ENCODE measurements around the gene KCTD10. TPM values are rescaled to one million over a fixed set of nuclear protein-coding genes. Genes with fewer than 3 reads are reported as not detected.

The KCTD10 gene
- polyA plus RNA-seq (2013, experiment 1 of 2): 53.1 TPM
- 49.7 TPM for polyA plus RNA-seq (2013, experiment 2 of 2)

- H2BK5ac ChIP-seq (ENCODE audit: low read length): peak within 1 kb of the TSS; percentile 90
- no peaks in the 10 kb centered on the region for H3K36me3 ChIP-seq (ENCODE audit: control insufficient read depth, insufficient read depth, low read length)
- peak; percentile 96 for DNase-seq
- H3K9ac ChIP-seq (ENCODE audit: low read length): peak within 1 kb of the TSS; percentile 76
- peak within 1 kb of the TSS; percentile 95 for H2BK120ac ChIP-seq (ENCODE audit: low read depth, low read length)
- peak within 1 kb of the TSS; percentile 97 for H3K4me2 ChIP-seq (ENCODE audit: low read length)
- H3K18ac ChIP-seq (ENCODE audit: low read length): peak within 1 kb of the TSS; percentile 95
- H3K27me3 ChIP-seq (ENCODE audit: insufficient read depth, low read length, poor library complexity): no peaks in the 10 kb centered on the region
- H2BK15ac ChIP-seq (replicated peaks; ENCODE audit: low read depth): no peak within 1 kb of the TSS
- H4K5ac ChIP-seq (ENCODE audit: low read length): no peak within 1 kb of the TSS
- no peak within 1 kb of the TSS for H3K23ac ChIP-seq (ENCODE audit: low read length)
- H3K4ac ChIP-seq (ENCODE audit: low read depth, low read length): peak within 1 kb of the TSS; percentile 77
- H3K27ac ChIP-seq (ENCODE audit: low read depth, low read length): peak within 1 kb of the TSS; percentile 83
- peak within 1 kb of the TSS; percentile 58 for H4K8ac ChIP-seq (ENCODE audit: low read depth, low read length)
- H2AK5ac ChIP-seq (ENCODE audit: low read length): peak within 1 kb of the TSS; percentile 80
- H3K4me1 ChIP-seq (ENCODE audit: control insufficient read depth, low read depth, low read length): peaks cover 6% of the 10 kb centered on the region
- H3K79me1 ChIP-seq (ENCODE audit: low read length): peaks cover 27% of the 10 kb centered on the region
- H3K4me3 ChIP-seq (ENCODE audit: low read length): peak within 1 kb of the TSS; percentile 88
- peaks cover 48% of the 10 kb centered on the region for H3K79me2 ChIP-seq (ENCODE audit: control insufficient read depth, insufficient read depth, low read length)
- no CpG with 5 or more reads among the region's 54 CpGs for WGBS (ENCODE audit: extremely low coverage, insufficient coverage, low lambda C conversion rate)
- H3K56ac ChIP-seq (ENCODE audit: low read length): peak within 1 kb of the TSS; percentile 98
Measured at GRCh38 chr12:109477185-109477962, at the start of gene KCTD10, which contains the start of gene UBE3B. TSS of gene KCTD10 (minus strand) at chr12:109477300. CDS start at chr12:109477262, 38 bp downstream. TSS of gene UBE3B (plus strand) at chr12:109477634. CDS start at chr12:109483552, 5,918 bp downstream.

GRCh38 chr12:109525279-109525585 is 48.1 kb upstream of the KCTD10 start:
- Histone ChIP-seq H2BK120ac (ENCODE audit: low read depth, low read length) (no peak overlapping the region), H3K4me2 (ENCODE audit: low read length) (no peak overlapping the region), H3K27me3 (ENCODE audit: insufficient read depth, low read length, poor library complexity) (no peaks in the 10 kb centered on the region), H4K8ac (ENCODE audit: low read depth, low read length) (no peak overlapping the region), H3K79me1 (ENCODE audit: low read length) (no peaks in the 10 kb centered on the region), H3K79me2 (ENCODE audit: control insufficient read depth, insufficient read depth, low read length) (no peaks in the 10 kb centered on the region), H3K9ac (ENCODE audit: low read length) (no peak overlapping the region), H3K18ac (ENCODE audit: low read length) (no peak overlapping the region), H2BK15ac (replicated peaks; ENCODE audit: low read depth) (no peak overlapping the region), H2BK5ac (ENCODE audit: low read length) (no peak overlapping the region), H3K27ac (ENCODE audit: low read depth, low read length) (no peak overlapping the region), H3K36me3 (ENCODE audit: control insufficient read depth, insufficient read depth, low read length) (peaks cover 2% of the 10 kb centered on the region), H4K5ac (ENCODE audit: low read length) (no peak overlapping the region), H3K4me1 (ENCODE audit: control insufficient read depth, low read depth, low read length) (peaks cover 4% of the 10 kb centered on the region), H3K4ac (ENCODE audit: low read depth, low read length) (no peak overlapping the region), H3K23ac (ENCODE audit: low read length) (no peak overlapping the region), H3K4me3 (ENCODE audit: low read length) (no peak overlapping the region), H3K56ac (ENCODE audit: low read length) (no peak overlapping the region), H2AK5ac (ENCODE audit: low read length) (no peak overlapping the region)
- DNase-seq: no peak
- no CpG with 5 or more reads among the region's 3 CpGs for WGBS (ENCODE audit: extremely low coverage, insufficient coverage, low lambda C conversion rate)

- Histone ChIP-seq H3K4ac (ENCODE audit: low read depth, low read length) (no peak overlapping the region), H4K5ac (ENCODE audit: low read length) (no peak overlapping the region), H4K8ac (ENCODE audit: low read depth, low read length) (no peak overlapping the region), H3K36me3 (ENCODE audit: control insufficient read depth, insufficient read depth, low read length) (peaks cover 2% of the 10 kb centered on the region), H3K4me2 (ENCODE audit: low read length) (no peak overlapping the region), H3K27me3 (ENCODE audit: insufficient read depth, low read length, poor library complexity) (no peaks in the 10 kb centered on the region), H2AK5ac (ENCODE audit: low read length) (no peak overlapping the region), H3K23ac (ENCODE audit: low read length) (no peak overlapping the region), H3K27ac (ENCODE audit: low read depth, low read length) (no peak overlapping the region), H2BK120ac (ENCODE audit: low read depth, low read length) (no peak overlapping the region), H3K9ac (ENCODE audit: low read length) (no peak overlapping the region), H3K4me1 (ENCODE audit: control insufficient read depth, low read depth, low read length) (peaks cover 1% of the 10 kb centered on the region), H3K18ac (ENCODE audit: low read length) (no peak overlapping the region), H3K79me1 (ENCODE audit: low read length) (no peaks in the 10 kb centered on the region), H3K79me2 (ENCODE audit: control insufficient read depth, insufficient read depth, low read length) (no peaks in the 10 kb centered on the region), H3K4me3 (ENCODE audit: low read length) (no peak overlapping the region), H2BK5ac (ENCODE audit: low read length) (no peak overlapping the region), H3K56ac (ENCODE audit: low read length) (no peak overlapping the region), H2BK15ac (replicated peaks; ENCODE audit: low read depth) (no peak overlapping the region)
- no CpG with 5 or more reads among the region's 26 CpGs for WGBS (ENCODE audit: extremely low coverage, insufficient coverage, low lambda C conversion rate)
- DNase-seq: no peak
Measured at GRCh38 chr12:109524466-109525278, 47.6 kb upstream of the KCTD10 start.

GRCh38 chr12:109523504-109523903 is 46.4 kb upstream of the KCTD10 start:
- Histone ChIP-seq H3K9ac (ENCODE audit: low read length) (no peak overlapping the region), H3K79me2 (ENCODE audit: control insufficient read depth, insufficient read depth, low read length) (no peaks in the 10 kb centered on the region), H3K56ac (ENCODE audit: low read length) (no peak overlapping the region), H2BK15ac (replicated peaks; ENCODE audit: low read depth) (no peak overlapping the region), H3K27me3 (ENCODE audit: insufficient read depth, low read length, poor library complexity) (no peaks in the 10 kb centered on the region), H3K4me2 (ENCODE audit: low read length) (no peak overlapping the region), H3K36me3 (ENCODE audit: control insufficient read depth, insufficient read depth, low read length) (peaks cover 2% of the 10 kb centered on the region), H4K8ac (ENCODE audit: low read depth, low read length) (no peak overlapping the region), H2BK120ac (ENCODE audit: low read depth, low read length) (no peak overlapping the region), H3K4me1 (ENCODE audit: control insufficient read depth, low read depth, low read length) (peaks cover 4% of the 10 kb centered on the region), H2AK5ac (ENCODE audit: low read length) (no peak overlapping the region), H2BK5ac (ENCODE audit: low read length) (no peak overlapping the region), H3K4ac (ENCODE audit: low read depth, low read length) (no peak overlapping the region), H3K23ac (ENCODE audit: low read length) (no peak overlapping the region), H3K27ac (ENCODE audit: low read depth, low read length) (no peak overlapping the region), H3K4me3 (ENCODE audit: low read length) (no peak overlapping the region), H4K5ac (ENCODE audit: low read length) (no peak overlapping the region), H3K79me1 (ENCODE audit: low read length) (no peaks in the 10 kb centered on the region), H3K18ac (ENCODE audit: low read length) (no peak overlapping the region)
- DNase-seq: no peak
- WGBS (ENCODE audit: extremely low coverage, insufficient coverage, low lambda C conversion rate): no CpG with 5 or more reads among the region's 5 CpGs

GRCh38 chr12:109523071-109523470 is 46.0 kb upstream of the KCTD10 start:
- Histone ChIP-seq H3K27ac (ENCODE audit: low read depth, low read length) (no peak overlapping the region), H2AK5ac (ENCODE audit: low read length) (no peak overlapping the region), H3K4me1 (ENCODE audit: control insufficient read depth, low read depth, low read length) (peaks cover 4% of the 10 kb centered on the region), H3K4ac (ENCODE audit: low read depth, low read length) (no peak overlapping the region), H2BK15ac (replicated peaks; ENCODE audit: low read depth) (no peak overlapping the region), H3K56ac (ENCODE audit: low read length) (no peak overlapping the region), H3K18ac (ENCODE audit: low read length) (no peak overlapping the region), H3K79me1 (ENCODE audit: low read length) (no peaks in the 10 kb centered on the region), H3K27me3 (ENCODE audit: insufficient read depth, low read length, poor library complexity) (no peaks in the 10 kb centered on the region), H3K9ac (ENCODE audit: low read length) (no peak overlapping the region), H2BK120ac (ENCODE audit: low read depth, low read length) (no peak overlapping the region), H2BK5ac (ENCODE audit: low read length) (no peak overlapping the region), H4K8ac (ENCODE audit: low read depth, low read length) (no peak overlapping the region), H3K23ac (ENCODE audit: low read length) (no peak overlapping the region), H3K4me3 (ENCODE audit: low read length) (no peak overlapping the region), H3K79me2 (ENCODE audit: control insufficient read depth, insufficient read depth, low read length) (no peaks in the 10 kb centered on the region), H4K5ac (ENCODE audit: low read length) (no peak overlapping the region), H3K36me3 (ENCODE audit: control insufficient read depth, insufficient read depth, low read length) (peaks cover 2% of the 10 kb centered on the region), H3K4me2 (ENCODE audit: low read length) (no peak overlapping the region)
- no peak for DNase-seq
- no CpG with 5 or more reads among the region's 10 CpGs for WGBS (ENCODE audit: extremely low coverage, insufficient coverage, low lambda C conversion rate)
